GM12878 (cell line): ENCODE measurements around the gene KIFBP. TPM values are rescaled to one million over a fixed set of nuclear protein-coding genes. Genes with fewer than 3 reads are reported as not detected.
"Not testable (repeated sequence)": the region's sequence is repeated elsewhere in the genome, so short reads cannot be mapped to it uniquely, and the experiment has no call there.

Experiments used
- ATAC-seq: fragments of 200-7000 bp; cut with Tn5 transposase; 3 replicates; pipeline ENCODE4 v1.9.1; 2020; ENCODE audit warnings: mild to moderate bottlenecking, moderate library complexity
- BruUV-seq: library from RNA; stranded (reverse); fragments of 400-500 nt; replicated peaks from 2 replicates; lab custom pipeline; 2021; lab: Mats Ljungman, UMichigan
- CTCF ChIA-PET: fragments of 300-600 bp; sonication (Branson Sonifier 250); formaldehyde crosslinking; extraction: SDS; loops from one replicate; lab custom pipeline; 2021; ENCODE audit warnings: inconsistent platforms; lab: Yijun Ruan, JAX
- POLR2A ChIA-PET: fragments of 350-600 bp; formaldehyde crosslinking; extraction: SDS; loops from one replicate; lab custom pipeline; 2021; ENCODE audit warnings: inconsistent platforms; lab: Charles Lee
- RAD21 ChIA-PET: fragments of 300-600 bp; sonication (Branson Sonifier 250); formaldehyde crosslinking; loops from one replicate; lab custom pipeline; 2023; ENCODE audit warnings: antibody characterized with exemption; ENCODE audit not compliant: unreplicated experiment; lab: Charles Lee
- SMC1A ChIA-PET: fragments of 300-600 bp; sonication (Branson Sonifier 250); formaldehyde crosslinking; loops from one replicate; lab custom pipeline; 2023; ENCODE audit not compliant: unreplicated experiment, uncharacterized antibody; lab: Charles Lee
- DNase-seq: peaks from one replicate; pipeline ENCODE4 v3.0.0-alpha.2; 2011; ENCODE audit warnings: low read depth, low spot score
- FAIRE-seq: peaks from 3 replicates; lab custom pipeline; 2011; peaks lifted over from hg19 to GRCh38; lab: Jason Lieb, UNC
- H2AFZ ChIP-seq: 2 replicates; pipeline ENCODE4 v1.6.0; 2011; ENCODE audit warnings: low read depth, low read length, control low read depth; ENCODE audit not compliant: control insufficient read depth
- H3K27ac ChIP-seq: 2 replicates; pipeline ENCODE4 v1.5.1; 2011; ENCODE audit warnings: control low read depth; ENCODE audit not compliant: control insufficient read depth, insufficient read depth
- H3K27me3 ChIP-seq, 2 experiments: replicated peaks in 1 of 2; 2 replicates each; pipeline versions ENCODE4 v1.6.0 to v1.6.1; 2011; ENCODE audit warnings: low read length in 1 of 2; ENCODE audit not compliant: control insufficient read depth in 2 of 2, insufficient read depth in 2 of 2
- H3K36me3 ChIP-seq, 2 experiments: 2 replicates each; pipeline ENCODE4 v1.5.1; 2011; ENCODE audit warnings: low read length in 1 of 2; ENCODE audit not compliant: control insufficient read depth in 2 of 2, insufficient read depth in 2 of 2
- H3K4me1 ChIP-seq: 2 replicates; pipeline ENCODE4 v1.6.1; 2011; ENCODE audit warnings: mild to moderate bottlenecking, low read length, moderate library complexity, mixed read lengths; ENCODE audit not compliant: control insufficient read depth, insufficient read depth
- H3K4me2 ChIP-seq: 2 replicates; pipeline ENCODE4 v1.6.0; 2011; ENCODE audit warnings: control low read depth; ENCODE audit not compliant: control insufficient read depth, insufficient read depth
- H3K4me3 ChIP-seq: fragments of 200-600 bp; sonication (generic); 2 replicates; pipeline ENCODE4 v1.5.1; 2016
- H3K79me2 ChIP-seq: 2 replicates; pipeline ENCODE4 v1.6.0; 2011; ENCODE audit warnings: low read length; ENCODE audit not compliant: control insufficient read depth, insufficient read depth
- H3K9ac ChIP-seq: 2 replicates; pipeline ENCODE4 v1.8.0; 2011; ENCODE audit warnings: low read length, control low read depth, mixed read lengths; ENCODE audit not compliant: control insufficient read depth, insufficient read depth
- H3K9me3 ChIP-seq: replicated peaks from 3 replicates; pipeline ENCODE4 v1.5.1; 2011; ENCODE audit warnings: mild to moderate bottlenecking, low read length; ENCODE audit not compliant: control insufficient read depth, insufficient read depth
- H4K20me1 ChIP-seq: 2 replicates; pipeline ENCODE4 v1.6.0; 2011; ENCODE audit not compliant: control insufficient read depth, insufficient read depth
- EED ChIP-seq: sonication (generic); IDR thresholded peaks from 2 replicates; pipeline ENCODE4 v1.6.1; 2016; ENCODE audit warnings: antibody characterized with exemption, low read depth
- IRF3 ChIP-seq: fragments of 450-650 bp; IDR thresholded peaks from 2 replicates; pipeline ENCODE4 v1.6.1; 2014; ENCODE audit warnings: mild to moderate bottlenecking
- NR2C1 ChIP-seq: fragments of 450-650 bp; IDR thresholded peaks from 2 replicates; pipeline ENCODE4 v1.6.1; 2017; ENCODE audit warnings: antibody characterized with exemption, mild to moderate bottlenecking, moderate library complexity
- POU2F2 ChIP-seq: IDR thresholded peaks from 3 replicates; pipeline ENCODE4 v1.6.1; 2011; ENCODE audit warnings: low read depth, mild to moderate bottlenecking, low read length, borderline replicate concordance
- RB1 ChIP-seq: fragments of 450-650 bp; formaldehyde crosslinking; IDR thresholded peaks from 2 replicates; pipeline ENCODE4 v1.6.1; 2017; ENCODE audit warnings: mild to moderate bottlenecking, borderline replicate concordance
- SP1 ChIP-seq: IDR thresholded peaks from one replicate; pipeline ENCODE4 v1.6.1; 2011; ENCODE audit warnings: low read depth, low read length
- SREBF1 ChIP-seq: IDR thresholded peaks from 2 replicates; pipeline ENCODE4 v1.6.1; 2012; ENCODE audit warnings: mild to moderate bottlenecking, low read length
- ZBTB4 ChIP-seq: fragments of 450-650 bp; formaldehyde crosslinking; IDR thresholded peaks from 2 replicates; pipeline ENCODE4 v1.4.0; 2022; ENCODE audit warnings: mild to moderate bottlenecking, moderate library complexity
- ZZZ3 ChIP-seq: IDR thresholded peaks from 2 replicates; pipeline ENCODE4 v1.6.1; 2011; ENCODE audit warnings: low read depth; ENCODE audit not compliant: control insufficient read depth, insufficient read length
- WGBS: methylation state at CpG from one replicate; pipeline ENCODE4 v1.1.6; 2016; ENCODE audit warnings: low lambda C conversion rate; ENCODE audit not compliant: insufficient replicate concordance, insufficient coverage; ENCODE audit errors: missing lambda C conversion rate; 5-methylcytosine and 5-hydroxymethylcytosine counted together
- in situ Hi-C: fragments of 300-500 bp; cut with MboI; formaldehyde crosslinking; loops from 9 replicates; pipeline ENCODE4 v1.14.3; 2018; ENCODE audit warnings: mixed read lengths
- intact Hi-C: fragments of 100-400 bp; cut with micrococcal nuclease; formaldehyde crosslinking; loops from one replicate; pipeline ENCODE4 v1.14.2; 2022; ENCODE audit not compliant: unreplicated experiment
- polyA plus RNA-seq, 11 experiments: library from polyadenylated mRNA; depleted of rRNA in 4 of 11; unstranded in 6 of 11; stranded (reverse) in 5 of 11; fragments of >200 nt; fragmentation: Nextera tagmentation in 4 of 11; fragmentation: Illumina TruSeq in 1 of 11; extraction: Ambion mirVana in 4 of 11; extraction: Trizol in 1 of 11; gene quantifications; 1 replicate in 1 of 11; 2 replicates in 10 of 11; pipeline versions ENCODE4 v1.2.1 to v1.2.3, GENCODE V29; 2011 to 2016; ENCODE audit warnings: inconsistent platforms in 2 of 11, missing spikeins in 2 of 11, low read depth in 1 of 11
- total RNA-seq, 4 experiments: library from RNA; depleted of rRNA in 3 of 4; stranded (reverse); fragments of >200 nt in 3 of 4; fragmentation: Illumina TruSeq in 1 of 4; extraction: Trizol in 1 of 4; gene quantifications; 2 replicates each; pipeline versions ENCODE4 v1.2.1 to v1.2.3, GENCODE V29; 2013 to 2021

Gene KIFBP
- total and polyA plus RNA-seq, 10 of the 15 experiments (the other 5 are each of a cell fraction or from before 2014, with no cell fraction given): 8.6 to 29.5 (median 18.7) TPM

GRCh38 chr10:69037489-69037888, 48.9 kb downstream of the KIFBP start:
- H3K27ac ChIP-seq: no peak overlapping the region
- no TSS peak for BruUV-seq
- ATAC-seq (no peak), FAIRE-seq (no peak), DNase-seq (no peak)
- H3K9me3 ChIP-seq: no peaks in the 10 kb centered on the region
- WGBS: 100% methylated on average over 1 of the region's 1 CpG
- ChIA-PET RAD21 (interaction anchor here (0.5 to 0.9 kb wide), 2 partner anchors 51 to 55 kb away, joined by 3 to 5 read pairs; partner anchors contain the start of gene SRGN), SMC1A (interaction anchor here (0.6 to 1.7 kb wide), 5 partner anchors 10 to 807 kb away, joined by 3 to 4 read pairs (median 3); no protein-coding TSS in a partner anchor), POLR2A (interaction anchor here (0.6 kb wide), 1 partner anchor 17 kb away, joined by 4 read pairs; no protein-coding TSS in a partner anchor), CTCF (interaction anchor here (1.0 to 1.6 kb wide), 3 partner anchors 8 to 56 kb away, joined by 3 to 6 read pairs (median 4); no protein-coding TSS in a partner anchor)
- no peak overlapping the region for H3K9ac ChIP-seq
- no peak overlapping the region for H3K4me3 ChIP-seq
- no peaks in the 10 kb centered on the region for H3K36me3 ChIP-seq
- H2AFZ ChIP-seq: no peak overlapping the region
- TF ChIP-seq NR2C1: no peak
- TF ChIP-seq SP1: no peak
- no peak for TF ChIP-seq ZBTB4 (CRISPR knock-in tag)
- no peak for TF ChIP-seq IRF3
- TF ChIP-seq ZZZ3: no peak
- no peak for TF ChIP-seq SREBF1
- no peak for TF ChIP-seq POU2F2
- no peak for TF ChIP-seq RB1
- TF ChIP-seq EED: no peak
- no peaks in the 10 kb centered on the region for H4K20me1 ChIP-seq
- no peak overlapping the region for H3K4me2 ChIP-seq
- in situ Hi-C loops (no loop called here), intact Hi-C loops (no loop called here)
- H3K79me2 ChIP-seq: no peaks in the 10 kb centered on the region
- H3K27me3 ChIP-seq: no peaks in the 10 kb centered on the region
- H3K4me1 ChIP-seq: no peaks in the 10 kb centered on the region

- H3K36me3 ChIP-seq, H3K27ac ChIP-seq, ATAC-seq, H2AFZ ChIP-seq, H3K4me3 ChIP-seq, FAIRE-seq, H3K9ac ChIP-seq, DNase-seq, intact Hi-C loops, H3K27me3 ChIP-seq, H3K9me3 ChIP-seq, H3K79me2 ChIP-seq, H4K20me1 ChIP-seq, H3K4me2 ChIP-seq, BruUV-seq, in situ Hi-C loops: not testable (repeated sequence)
- ChIA-PET SMC1A (interaction anchor here (1.2 to 2.2 kb wide), 4 partner anchors 15 to 35 kb away, joined by 3 to 7 read pairs (median 6); no protein-coding TSS in a partner anchor), CTCF (interaction anchor here (0.6 to 2.1 kb wide), 4 partner anchors 8 to 188 kb away, joined by 3 to 5 read pairs (median 4); no protein-coding TSS in a partner anchor), POLR2A (interaction anchor here (0.7 to 1.5 kb wide), 5 partner anchors 10 to 164 kb away, joined by 3 to 10 read pairs (median 3); no protein-coding TSS in a partner anchor), RAD21 (interaction anchor here (1.1 to 1.4 kb wide), 3 partner anchors 25 to 47 kb away, joined by 3 to 4 read pairs (median 4); partner anchors contain the start of gene SRGN)
- peaks cover 28% of the 10 kb centered on the region for H3K4me1 ChIP-seq
- 80% methylated on average over 5 of the region's 5 CpGs for WGBS
These were observed 52.3 kb downstream of the KIFBP start for GRCh38 chr10:69040904-69041303.
